Heart left ventricle (tissue), 13 donors: Measurements from ENCODE around the gene PLD4.

Experiments used
- POLR2A ChIP-seq, 2 donors: fragments of 450-650 bp; IDR thresholded peaks; one replicate each; pipeline ENCODE4 v1.6.1; 2017; ENCODE audit warnings: antibody characterized with exemption in 2 of 2, mild to moderate bottlenecking in 2 of 2, moderate library complexity in 2 of 2
- TF ChIP-seq, protein P1 (sequence below), 12 donors: fragments of 200-600 bp; sonication (generic) in 4 of 12; IDR thresholded peaks; one replicate each; pipeline versions ENCODE4 v1.5.0 to v1.8.0; 2018 to 2022; ENCODE audit warnings: antibody characterized with exemption in 12 of 12, mild to moderate bottlenecking in 5 of 12
- donor health status: ischemic (EF 13 %, LVEDD 7.1; RV severe dilation, severe dysfunction).
- donor health status: DM: no; HTN: yes; CAD: no.
- donor health status: DM: no; HTN: no; CAD: no.
- donor health status: ischemic (EF 25% LVEDD 6.9; RV normal size, moderate dysfunction).
- donor health status: ischemic (EF 25% LVEDD 5.7; RV mildly dilated, moderate dysfunction).
- donor health status: ischemic (EF 35%, LVEDD 5.7; RV mildly dilated, moderate dysfunction).
- donor health status: nonischemic (EF 11% LVEDD 7.7; RV severe dilation, severe dysfunction).
- donor health status: DM: yes; HTN: yes; CAD: no.
- donor health status: PGD.
- donor health status: ischemic (EF 29% LVEDD 5.4; RV normal size, mild dysfunction).
- donor health status: nonischemic (EF 23%, LVEDD 6.1; RV moderate dilation, normal function).

GRCh38 chr14:104957146-104958113 is 32.8 kb downstream of the PLD4 start:
- TF ChIP-seq, protein P1, sequence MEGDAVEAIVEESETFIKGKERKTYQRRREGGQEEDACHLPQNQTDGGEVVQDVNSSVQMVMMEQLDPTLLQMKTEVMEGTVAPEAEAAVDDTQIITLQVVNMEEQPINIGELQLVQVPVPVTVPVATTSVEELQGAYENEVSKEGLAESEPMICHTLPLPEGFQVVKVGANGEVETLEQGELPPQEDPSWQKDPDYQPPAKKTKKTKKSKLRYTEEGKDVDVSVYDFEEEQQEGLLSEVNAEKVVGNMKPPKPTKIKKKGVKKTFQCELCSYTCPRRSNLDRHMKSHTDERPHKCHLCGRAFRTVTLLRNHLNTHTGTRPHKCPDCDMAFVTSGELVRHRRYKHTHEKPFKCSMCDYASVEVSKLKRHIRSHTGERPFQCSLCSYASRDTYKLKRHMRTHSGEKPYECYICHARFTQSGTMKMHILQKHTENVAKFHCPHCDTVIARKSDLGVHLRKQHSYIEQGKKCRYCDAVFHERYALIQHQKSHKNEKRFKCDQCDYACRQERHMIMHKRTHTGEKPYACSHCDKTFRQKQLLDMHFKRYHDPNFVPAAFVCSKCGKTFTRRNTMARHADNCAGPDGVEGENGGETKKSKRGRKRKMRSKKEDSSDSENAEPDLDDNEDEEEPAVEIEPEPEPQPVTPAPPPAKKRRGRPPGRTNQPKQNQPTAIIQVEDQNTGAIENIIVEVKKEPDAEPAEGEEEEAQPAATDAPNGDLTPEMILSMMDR (IDR thresholded peaks at IDR 0.05) = no peak
- no peak for TF ChIP-seq POLR2A (IDR thresholded peaks at IDR 0.05)
